HepG2 (cell line): ENCODE results near the gene TEX14. TPM values are rescaled to one million over a fixed set of nuclear protein-coding genes. Genes with fewer than 3 reads are reported as not detected.

ENCODE experiments used
- ARID5B ChIP-seq: IDR thresholded peaks from 2 replicates; pipeline ENCODE4 v1.4.0; 2020; ENCODE audit warnings: mild to moderate bottlenecking, missing genetic modification reagents
- ATF3 ChIP-seq: sonication (generic); formaldehyde crosslinking; IDR thresholded peaks from 2 replicates; pipeline ENCODE4 v1.4.0; 2020; ENCODE audit warnings: missing genetic modification reagents
- BRF2 ChIP-seq: sonication (generic); formaldehyde crosslinking; IDR thresholded peaks from 2 replicates; pipeline ENCODE4 v1.8.1; 2022; ENCODE audit warnings: mild to moderate bottlenecking, missing genetic modification reagents
- FOSL2 ChIP-seq: sonication (generic); formaldehyde crosslinking; IDR thresholded peaks from 2 replicates; pipeline ENCODE4 v1.4.0; 2020; ENCODE audit warnings: missing genetic modification reagents
- HNF4A ChIP-seq: sonication (generic); formaldehyde crosslinking; IDR thresholded peaks from 2 replicates; pipeline ENCODE4 v1.4.0; 2020; ENCODE audit warnings: missing genetic modification reagents
- JUN ChIP-seq: sonication (generic); formaldehyde crosslinking; IDR thresholded peaks from 2 replicates; pipeline ENCODE4 v1.4.0; 2020; ENCODE audit warnings: mild to moderate bottlenecking, missing genetic modification reagents
- KDM5B ChIP-seq: sonication (generic); formaldehyde crosslinking; IDR thresholded peaks from 2 replicates; pipeline ENCODE4 v1.4.0; 2020; ENCODE audit warnings: missing genetic modification reagents, mild to moderate bottlenecking, borderline replicate concordance
- KLF16 ChIP-seq, 2 experiments: sonication (generic) in 1 of 2; formaldehyde crosslinking in 1 of 2; IDR thresholded peaks; 2 replicates each; pipeline versions ENCODE4 v1.6.1 to v1.8.0; 2016 to 2023; ENCODE audit warnings: missing genetic modification reagents in 2 of 2, missing compliant biosample characterization in 1 of 2
- LCORL ChIP-seq, 2 experiments: fragments of 450-650 bp in 1 of 2; sonication (generic) in 1 of 2; formaldehyde crosslinking in 1 of 2; IDR thresholded peaks; 2 replicates each; pipeline versions ENCODE4 v1.5.0 to v1.6.1; 2017 to 2020; ENCODE audit warnings: antibody characterized with exemption in 1 of 2, missing genetic modification reagents in 1 of 2
- MAFF ChIP-seq: IDR thresholded peaks from 2 replicates; pipeline ENCODE4 v1.6.1; 2011; ENCODE audit warnings: low read depth, low read length, improper control_type of control experiment
- MAX ChIP-seq: IDR thresholded peaks from 2 replicates; pipeline ENCODE4 v1.6.1; 2012; ENCODE audit warnings: inconsistent platforms
- NR2C2 ChIP-seq: sonication (generic); formaldehyde crosslinking; IDR thresholded peaks from 2 replicates; pipeline ENCODE4 v1.4.0; 2020; ENCODE audit warnings: missing genetic modification reagents, mild to moderate bottlenecking, moderate library complexity, borderline replicate concordance
- NR2F1 ChIP-seq, 2 experiments: fragments of 450-650 bp in 1 of 2; formaldehyde crosslinking in 1 of 2; IDR thresholded peaks; 2 replicates each; pipeline versions ENCODE4 v1.5.0 to v1.6.1; 2016 to 2020; ENCODE audit warnings: mild to moderate bottlenecking in 1 of 2, missing compliant biosample characterization in 1 of 2, missing genetic modification reagents in 1 of 2, moderate library complexity in 1 of 2
- RARA ChIP-seq: IDR thresholded peaks from 2 replicates; pipeline ENCODE4 v1.6.1; 2016; ENCODE audit warnings: missing genetic modification reagents, missing compliant biosample characterization
- SOX13 ChIP-seq, 3 experiments: fragments of 450-650 bp in 1 of 3; sonication (generic) in 1 of 3; formaldehyde crosslinking in 1 of 3; IDR thresholded peaks in 2 of 3; conservative IDR thresholded peaks in 1 of 3; 2 replicates each; pipeline versions ENCODE4 v1.5.0 to v1.6.1; 2016 to 2020; ENCODE audit warnings: antibody characterized with exemption in 1 of 3, mild to moderate bottlenecking in 1 of 3, missing compliant biosample characterization in 1 of 3, missing genetic modification reagents in 1 of 3, moderate library complexity in 1 of 3
- SOX5 ChIP-seq: IDR thresholded peaks from 2 replicates; pipeline ENCODE4 v1.6.1; 2016; ENCODE audit warnings: borderline replicate concordance
- TBX3 ChIP-seq: fragments of 450-650 bp; IDR thresholded peaks from 2 replicates; pipeline ENCODE4 v1.6.1; 2017; ENCODE audit warnings: antibody characterized with exemption, mild to moderate bottlenecking, inconsistent platforms, borderline replicate concordance
- THAP11 ChIP-seq: IDR thresholded peaks from 2 replicates; pipeline ENCODE4 v1.6.1; 2016; ENCODE audit warnings: missing biosample characterization, missing genetic modification reagents
- ZBTB20 ChIP-seq: sonication (generic); formaldehyde crosslinking; IDR thresholded peaks from 2 replicates; pipeline ENCODE4 v1.8.1; 2023; ENCODE audit warnings: missing genetic modification reagents, low read depth, mild to moderate bottlenecking, borderline replicate concordance
- ZFP36L1 ChIP-seq: sonication (generic); formaldehyde crosslinking; IDR thresholded peaks from 2 replicates; pipeline ENCODE4 v1.8.0; 2022; ENCODE audit warnings: mild to moderate bottlenecking, missing genetic modification reagents, moderate library complexity
- ZNF138 ChIP-seq: sonication (generic); formaldehyde crosslinking; IDR thresholded peaks from 2 replicates; pipeline ENCODE4 v1.5.0; 2020; ENCODE audit warnings: mild to moderate bottlenecking, low read depth, missing genetic modification reagents
- ZNF644 ChIP-seq: IDR thresholded peaks from 2 replicates; pipeline ENCODE4 v1.6.1; 2016; ENCODE audit warnings: low read depth
- ZNF891 ChIP-seq: sonication (generic); formaldehyde crosslinking; IDR thresholded peaks from 2 replicates; pipeline ENCODE4 v1.5.0; 2020; ENCODE audit warnings: mild to moderate bottlenecking, missing genetic modification reagents
- polyA plus RNA-seq, 8 experiments: library from polyadenylated mRNA; depleted of rRNA in 3 of 8; stranded (reverse) in 7 of 8; unstranded in 1 of 8; fragments of >200 nt; fragmentation: Illumina TruSeq in 4 of 8; extraction: Trizol in 4 of 8; gene quantifications; 2 replicates each; pipeline versions ENCODE4 v1.2.1 to v1.2.3, GENCODE V29; 2011 to 2016; ENCODE audit warnings: low read depth in 4 of 8, missing spikeins in 1 of 8, mixed read lengths in 1 of 8; ENCODE audit not compliant: insufficient read depth in 1 of 8
- total RNA-seq, 5 experiments: library from RNA; depleted of rRNA; stranded (reverse); fragments of >200 nt; fragmentation: Illumina TruSeq; extraction: Trizol; gene quantifications; 2 replicates each; pipeline ENCODE4 v1.2.3, GENCODE V29; 2016; ENCODE audit warnings: low read depth in 1 of 5

TEX14 gene
- total and polyA plus RNA-seq, 2 of the 13 experiments (the other 11 are each of a cell fraction or from before 2014, with no cell fraction given), result 0.04 to 0.07 TPM

- TF ChIP-seq FOSL2 (CRISPR knock-in tag), result peak; percentile 97
- TF ChIP-seq MAX, result 0 out of 2 replicates have a peak, but pooled peaks have one; percentile 49
- TF ChIP-seq KLF16 (CRISPR knock-in tag; IDR thresholded peaks at IDR 0.05), result 0 out of 4 replicates have a peak, but pooled peaks of 1 of the 2 experiments have one; percentile 14
- TF ChIP-seq ZNF138 (CRISPR knock-in tag), result no peak
- TF ChIP-seq JUN (CRISPR knock-in tag), result peak; percentile 83; the same call in 1 of the 2 replicates
- peak; percentile 17; the same call in 1 of the 2 replicates for TF ChIP-seq THAP11
- TF ChIP-seq ZFP36L1, result no peak
- TF ChIP-seq TBX3, result peak; percentile 52; the same call in 1 of the 2 replicates
- peak; percentile 78 for TF ChIP-seq ARID5B
- 0 out of 2 replicates have a peak, but pooled peaks have one; percentile 10 for TF ChIP-seq ZBTB20 (CRISPR knock-in tag)
- TF ChIP-seq RARA, result peak; percentile 57; the same call in 1 of the 2 replicates
- peak; percentile 44; the same call in 1 of the 2 replicates for TF ChIP-seq NR2C2 (CRISPR knock-in tag)
- peak; percentile 82 for TF ChIP-seq HNF4A (CRISPR knock-in tag)
- no peak for TF ChIP-seq ZNF891
- TF ChIP-seq LCORL (IDR thresholded peaks at IDR 0.05), result peak; percentile 91; the same call in 1 of the 2 replicates
- peak; percentile 71; the same call in 1 of the 2 replicates for TF ChIP-seq LCORL (CRISPR knock-in tag; IDR thresholded peaks at IDR 0.05)
- no peak for TF ChIP-seq KDM5B
- peak; percentile 55 to 81; a peak in 3 of 4 replicates for TF ChIP-seq NR2F1 (CRISPR knock-in tag; IDR thresholded peaks at IDR 0.05)
- no peak for TF ChIP-seq BRF2 (CRISPR knock-in tag)
- peak; percentile 66 for TF ChIP-seq MAFF
- peak; percentile 84; the same call in 1 of the 2 replicates for TF ChIP-seq ZNF644
- no peak for TF ChIP-seq SOX13 (IDR thresholded peaks at IDR 0.05)
- TF ChIP-seq SOX13 (CRISPR knock-in tag; conservative IDR thresholded peaks at IDR 0.05 in 1 of 2, IDR thresholded peaks at IDR 0.05 in 1 of 2), result peak in 1 of 2 experiments; percentile 68; a peak in 2 of 4 replicates
- TF ChIP-seq ATF3 (CRISPR knock-in tag), result peak; percentile 73
- TF ChIP-seq SOX5 (CRISPR knock-in tag), result peak; percentile 62; the same call in 1 of the 2 replicates
These were observed 156.4 kb downstream of the TEX14 start (continued) for GRCh38 chr17:58535431-58535830.
